ENCODE results near the gene CCDC61. TPM values are rescaled to one million over a fixed set of nuclear protein-coding genes. Genes with fewer than 3 reads are reported as not detected.

Gene CCDC61
- total RNA-seq, 2 experiments from 2014 or later: 4.9 to 6.6 TPM

DNA sequence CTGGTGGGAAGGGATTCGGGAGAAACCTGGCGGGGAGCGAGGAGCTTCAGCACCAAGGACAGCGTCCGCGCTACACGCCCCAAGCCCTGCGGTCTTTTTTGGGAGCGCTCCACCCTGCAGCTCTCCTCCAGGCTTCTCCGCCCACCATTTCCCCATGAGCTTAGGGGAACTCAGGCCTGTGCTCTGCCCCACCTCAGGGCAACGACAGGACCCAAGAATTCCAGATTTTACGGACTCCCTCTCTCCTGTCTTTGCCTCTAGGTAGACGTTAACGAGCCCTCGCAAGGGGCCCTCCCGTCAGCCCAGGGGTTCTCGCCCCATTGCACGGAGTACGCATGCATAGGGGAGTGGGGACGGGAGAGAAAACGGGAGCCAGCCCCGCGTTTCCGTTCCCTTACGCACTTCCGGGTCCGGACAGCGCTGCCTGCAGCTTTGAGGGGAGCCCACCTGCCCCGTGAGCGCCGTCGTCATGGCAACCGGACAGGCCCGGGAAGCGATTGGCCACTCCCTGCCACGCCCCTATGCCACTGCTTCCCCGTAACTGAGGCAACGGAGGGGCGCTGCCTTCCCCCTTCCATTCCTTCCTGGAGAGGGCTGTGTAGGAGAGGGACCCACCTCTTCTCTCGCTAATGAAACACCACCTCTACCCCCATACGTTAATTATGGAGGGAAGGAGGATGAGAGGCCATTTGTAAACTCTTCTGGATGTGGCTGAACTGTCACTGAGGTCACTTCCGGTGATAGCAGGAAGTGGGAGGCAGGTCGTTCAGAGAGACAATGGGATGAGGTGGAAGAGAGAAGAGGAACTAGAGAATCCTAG lies 42.4 kb upstream of the CCDC61 start:
- peak; percentile 52 for ATAC-seq (ENCODE audit: poor library complexity)
- DNase-seq: peak in 13 of 14 experiments; percentile 15 to 70 (median 29)
- ChIA-PET POLR2A (interaction anchor here (0.7 kb wide), 1 partner anchor 160 kb away, joined by 3 read pairs; no protein-coding TSS in a partner anchor), CTCF (no interaction called here)
- TF ChIP-seq, protein P1, sequence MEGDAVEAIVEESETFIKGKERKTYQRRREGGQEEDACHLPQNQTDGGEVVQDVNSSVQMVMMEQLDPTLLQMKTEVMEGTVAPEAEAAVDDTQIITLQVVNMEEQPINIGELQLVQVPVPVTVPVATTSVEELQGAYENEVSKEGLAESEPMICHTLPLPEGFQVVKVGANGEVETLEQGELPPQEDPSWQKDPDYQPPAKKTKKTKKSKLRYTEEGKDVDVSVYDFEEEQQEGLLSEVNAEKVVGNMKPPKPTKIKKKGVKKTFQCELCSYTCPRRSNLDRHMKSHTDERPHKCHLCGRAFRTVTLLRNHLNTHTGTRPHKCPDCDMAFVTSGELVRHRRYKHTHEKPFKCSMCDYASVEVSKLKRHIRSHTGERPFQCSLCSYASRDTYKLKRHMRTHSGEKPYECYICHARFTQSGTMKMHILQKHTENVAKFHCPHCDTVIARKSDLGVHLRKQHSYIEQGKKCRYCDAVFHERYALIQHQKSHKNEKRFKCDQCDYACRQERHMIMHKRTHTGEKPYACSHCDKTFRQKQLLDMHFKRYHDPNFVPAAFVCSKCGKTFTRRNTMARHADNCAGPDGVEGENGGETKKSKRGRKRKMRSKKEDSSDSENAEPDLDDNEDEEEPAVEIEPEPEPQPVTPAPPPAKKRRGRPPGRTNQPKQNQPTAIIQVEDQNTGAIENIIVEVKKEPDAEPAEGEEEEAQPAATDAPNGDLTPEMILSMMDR (IDR thresholded peaks at IDR 0.05): no peak
- Mint-ChIP-seq H3K9me3 (peaks cover 3% of the 10 kb centered on the region), H3K4me3 (peak overlapping the region; percentile 48), H3K27me3 (peaks cover 57% of the 10 kb centered on the region), H3K27ac (no peak overlapping the region), H3K36me3 (ENCODE audit: low read depth) (no peaks in the 10 kb centered on the region), H3K4me1 (ENCODE audit: low read depth) (peaks cover 4% of the 10 kb centered on the region)
- H3K9me3 ChIP-seq (ENCODE audit: control insufficient read depth in 1 of 2, insufficient read depth in 1 of 2, low read length in 2 of 2): peaks cover 0 to 23% of the 10 kb centered on the region in 2 experiments
- no peak overlapping the region for H3K27ac ChIP-seq (ENCODE audit: low read depth in 1 of 2, low read length in 2 of 2)
- intact Hi-C loops (cut with DNase I, micrococcal nuclease): no loop called here
- no peaks in the 10 kb centered on the region for H3K36me3 ChIP-seq (ENCODE audit: insufficient read depth, low read length)
- H3K4me1 ChIP-seq (ENCODE audit: insufficient read depth, low read length): peaks cover 12% of the 10 kb centered on the region
- H3K27me3 ChIP-seq (ENCODE audit: control insufficient read depth in 1 of 2, insufficient read depth in 2 of 2, low read length in 2 of 2): peaks cover 27% of the 10 kb centered on the region in 2 experiments
- peak overlapping the region; percentile 38 for H3K4me3 ChIP-seq (ENCODE audit: low read length)

DNA sequence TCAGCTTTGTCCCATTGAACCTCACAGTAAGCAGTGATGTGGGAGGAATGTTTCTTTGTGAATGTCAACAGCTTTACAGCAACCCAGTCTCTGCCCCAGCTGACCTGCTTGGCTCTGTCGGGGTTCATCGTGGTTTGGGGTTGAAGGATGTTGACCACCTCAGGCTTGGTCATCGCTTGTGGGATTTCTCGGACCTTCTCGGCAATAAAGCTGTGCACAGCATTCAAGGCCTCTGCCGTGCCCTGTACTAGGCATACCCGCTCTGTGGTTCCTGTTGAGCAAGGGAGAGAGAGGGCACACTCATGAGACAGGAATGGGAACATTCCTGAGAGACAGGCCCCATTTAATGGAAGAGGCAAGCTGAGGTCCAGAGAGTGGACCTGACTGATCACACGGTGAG lies 41.6 kb upstream of the CCDC61 start:
- H3K36me3 ChIP-seq (ENCODE audit: insufficient read depth, low read length): no peaks in the 10 kb centered on the region
- TF ChIP-seq, protein P1 (IDR thresholded peaks at IDR 0.05): no peak
- peaks cover 0 to 23% of the 10 kb centered on the region in 2 experiments for H3K9me3 ChIP-seq (ENCODE audit: control insufficient read depth in 1 of 2, insufficient read depth in 1 of 2, low read length in 2 of 2)
- intact Hi-C loops (cut with DNase I, micrococcal nuclease): no loop called here
- H3K9me3 Mint-ChIP-seq: peaks cover 3% of the 10 kb centered on the region
- CTCF ChIA-PET: no interaction called here
- no peak overlapping the region for H3K27ac ChIP-seq (ENCODE audit: low read depth in 1 of 2, low read length in 2 of 2)
- H3K27me3 ChIP-seq (ENCODE audit: control insufficient read depth in 1 of 2, insufficient read depth in 2 of 2, low read length in 2 of 2): peaks cover 27 to 29% of the 10 kb centered on the region in 2 experiments
- H3K27ac Mint-ChIP-seq: no peak overlapping the region
- H3K4me3 ChIP-seq (ENCODE audit: low read length): no peak overlapping the region
- H3K4me1 ChIP-seq (ENCODE audit: insufficient read depth, low read length): peaks cover 12% of the 10 kb centered on the region
- POLR2A ChIA-PET: interaction anchor here (0.6 kb wide), 1 partner anchor 347 kb away, joined by 4 read pairs; no protein-coding TSS in a partner anchor
- peaks cover 62% of the 10 kb centered on the region for H3K27me3 Mint-ChIP-seq
- peaks cover 4% of the 10 kb centered on the region for H3K4me1 Mint-ChIP-seq (ENCODE audit: low read depth)
- H3K4me3 Mint-ChIP-seq: no peak overlapping the region
- H3K36me3 Mint-ChIP-seq (ENCODE audit: low read depth): no peaks in the 10 kb centered on the region
- no peak for DNase-seq
- ATAC-seq (ENCODE audit: poor library complexity): no peak

DNA sequence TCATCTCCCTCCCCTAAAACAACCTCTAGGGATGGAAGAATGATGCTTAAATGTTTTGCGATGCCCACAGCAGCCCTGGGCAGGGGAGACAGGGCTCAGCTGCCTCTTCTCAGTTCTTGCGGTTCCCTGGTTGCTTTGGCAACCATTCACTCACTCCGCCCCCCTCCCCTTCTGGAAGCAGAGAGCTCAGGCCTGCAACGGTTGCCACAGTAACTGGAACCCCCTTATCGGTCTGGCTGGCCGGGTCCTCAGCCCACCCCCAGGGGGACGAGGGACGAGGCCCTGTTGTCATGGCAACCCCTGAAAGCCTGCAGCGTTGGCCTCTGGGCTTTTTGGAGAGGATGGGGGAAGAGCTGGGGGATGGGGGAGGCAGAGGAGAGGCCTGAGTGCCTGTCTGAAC lies 41.1 kb upstream of the CCDC61 start:
- no peak overlapping the region for H3K27ac ChIP-seq (ENCODE audit: low read depth in 1 of 2, low read length in 2 of 2)
- no peak for DNase-seq
- no peaks in the 10 kb centered on the region for H3K36me3 ChIP-seq (ENCODE audit: insufficient read depth, low read length)
- Mint-ChIP-seq H3K27me3 (peaks cover 62% of the 10 kb centered on the region), H3K4me1 (ENCODE audit: low read depth) (peaks cover 4% of the 10 kb centered on the region), H3K27ac (no peak overlapping the region), H3K4me3 (no peak overlapping the region), H3K36me3 (ENCODE audit: low read depth) (no peaks in the 10 kb centered on the region), H3K9me3 (peaks cover 3% of the 10 kb centered on the region)
- intact Hi-C loops (cut with DNase I, micrococcal nuclease): no loop called here
- peaks cover 12% of the 10 kb centered on the region for H3K4me1 ChIP-seq (ENCODE audit: insufficient read depth, low read length)
- H3K27me3 ChIP-seq (ENCODE audit: control insufficient read depth in 1 of 2, insufficient read depth in 2 of 2, low read length in 2 of 2): peaks cover 27 to 33% of the 10 kb centered on the region in 2 experiments
- ATAC-seq (ENCODE audit: poor library complexity): no peak
- POLR2A ChIA-PET: no interaction called here
- no peak overlapping the region for H3K4me3 ChIP-seq (ENCODE audit: low read length)
- CTCF ChIA-PET: no interaction called here
- peaks cover 0 to 23% of the 10 kb centered on the region in 2 experiments for H3K9me3 ChIP-seq (ENCODE audit: control insufficient read depth in 1 of 2, insufficient read depth in 1 of 2, low read length in 2 of 2)
- TF ChIP-seq, protein P1 (IDR thresholded peaks at IDR 0.05): no peak
